GM08714 (cell line): Measurements from ENCODE around the gene SPG7.
"Not testable (repeated sequence)": the region's sequence is repeated elsewhere in the genome, so short reads cannot be mapped to it uniquely, and the experiment has no call there.

Experiments used
- H3K4me3 ChIP-seq: fragments of 200-500 bp; sonication (Bioruptor generic); 2 replicates; pipeline ENCODE4 v1.5.1; 2014; ENCODE audit warnings: mild to moderate bottlenecking, low read length, inconsistent platforms
- ZNF274 ChIP-seq: IDR thresholded peaks from 2 replicates; pipeline ENCODE4 v1.6.1; 2012; ENCODE audit warnings: mild to moderate bottlenecking, low read depth, low read length

The SPG7 gene

DNA sequence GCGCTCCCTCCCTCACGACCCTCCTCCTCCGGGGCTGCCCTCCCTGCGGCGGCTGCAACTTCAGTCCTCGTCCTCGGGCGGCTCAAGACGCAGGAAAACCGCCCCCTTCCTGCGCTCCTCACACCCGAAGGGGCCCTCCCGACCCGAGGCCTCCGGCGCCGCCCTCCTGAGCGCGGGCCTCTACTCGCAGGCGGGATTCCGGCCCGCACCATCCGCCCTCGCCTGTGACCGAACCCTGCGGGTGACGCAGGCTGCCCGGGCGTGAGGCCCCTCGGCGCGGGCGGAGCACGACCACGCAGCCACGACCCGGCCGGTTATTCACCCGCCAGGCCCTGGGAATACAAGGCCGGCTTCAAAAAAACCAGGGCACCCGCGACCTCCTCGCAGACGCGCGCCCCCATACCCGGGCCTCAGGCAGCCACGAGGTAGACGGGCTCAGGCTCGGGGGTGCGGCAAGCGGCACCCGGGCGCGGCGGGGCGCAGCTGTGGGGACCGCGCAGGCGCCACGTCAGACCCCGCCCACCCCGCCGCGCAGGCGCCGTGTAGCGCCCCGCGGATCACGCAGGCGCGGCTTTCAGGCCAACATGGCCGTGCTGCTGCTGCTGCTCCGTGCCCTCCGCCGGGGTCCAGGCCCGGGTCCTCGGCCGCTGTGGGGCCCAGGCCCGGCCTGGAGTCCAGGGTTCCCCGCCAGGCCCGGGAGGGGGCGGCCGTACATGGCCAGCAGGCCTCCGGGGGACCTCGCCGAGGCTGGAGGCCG lies at the start of gene SPG7:
TSS of gene SPG7 (plus strand) at position 570 of the 757 bp plus-strand sequence. CDS start at position 585, 15 bp downstream.
- H3K4me3 ChIP-seq: peak within 1 kb of the TSS; percentile 88
- no peak for TF ChIP-seq ZNF274

DNA sequence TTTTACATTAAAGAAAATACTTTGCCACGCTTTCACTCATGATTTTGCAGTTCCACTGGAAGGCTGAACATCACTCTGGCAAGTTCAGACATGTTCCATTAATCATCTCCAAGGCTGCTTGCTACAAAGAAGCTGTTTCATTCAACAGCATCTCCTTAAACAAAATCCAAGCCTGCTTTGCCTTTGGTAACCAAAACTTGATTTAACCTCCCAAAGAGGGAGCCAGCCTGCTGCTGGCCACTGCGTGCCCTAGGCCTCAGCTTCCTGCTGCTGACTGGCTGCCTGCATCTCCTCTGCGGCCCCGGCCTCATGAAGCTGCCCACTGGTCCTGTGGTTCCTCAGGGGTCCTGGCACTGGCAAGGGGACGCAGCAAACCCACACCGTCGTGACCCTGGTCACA lies 49.7 kb upstream of the SPG7 start:
- no peak for TF ChIP-seq ZNF274
- no peak overlapping the region for H3K4me3 ChIP-seq

DNA sequence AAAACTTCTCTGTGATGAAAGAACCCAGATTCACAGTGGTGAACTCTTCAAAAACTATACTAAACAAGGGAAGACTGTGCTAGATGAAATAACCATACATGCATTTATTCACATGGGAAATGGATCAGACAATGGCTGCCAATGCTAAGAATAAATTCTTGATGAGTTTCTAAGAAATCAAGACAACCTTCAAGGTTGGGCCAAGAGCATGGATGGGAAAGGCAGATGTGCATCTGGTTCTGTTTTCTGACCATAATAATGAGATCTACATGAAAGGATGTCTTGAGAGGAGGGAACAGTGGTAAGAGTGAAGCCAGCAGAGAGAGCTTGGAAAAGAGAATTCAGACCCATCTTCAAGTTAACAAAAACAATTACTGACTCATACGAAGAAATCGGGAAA lies 49.2 kb upstream of the SPG7 start:
- no peak for TF ChIP-seq ZNF274
- H3K4me3 ChIP-seq: no peak overlapping the region

DNA sequence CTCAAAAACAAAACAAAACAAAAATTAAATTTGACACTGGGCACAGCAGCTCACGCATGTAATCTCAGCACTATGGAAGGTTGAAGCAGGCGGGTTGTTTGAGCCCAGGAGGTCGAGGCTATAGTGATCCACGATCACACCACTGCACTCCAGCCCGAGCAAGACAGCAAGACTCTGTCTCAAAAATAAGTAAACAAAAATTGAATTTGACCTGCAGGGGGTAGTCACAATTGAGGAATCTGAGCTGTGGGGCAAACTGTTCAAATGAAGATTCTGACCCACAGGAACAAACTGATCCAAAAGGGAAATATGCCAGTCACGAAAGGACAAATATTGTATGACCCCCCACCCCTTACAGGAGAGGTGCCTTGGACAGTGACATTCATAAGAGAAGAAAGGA lies 47.6 kb upstream of the SPG7 start:
- H3K4me3 ChIP-seq: no peak overlapping the region
- TF ChIP-seq ZNF274: no peak

DNA sequence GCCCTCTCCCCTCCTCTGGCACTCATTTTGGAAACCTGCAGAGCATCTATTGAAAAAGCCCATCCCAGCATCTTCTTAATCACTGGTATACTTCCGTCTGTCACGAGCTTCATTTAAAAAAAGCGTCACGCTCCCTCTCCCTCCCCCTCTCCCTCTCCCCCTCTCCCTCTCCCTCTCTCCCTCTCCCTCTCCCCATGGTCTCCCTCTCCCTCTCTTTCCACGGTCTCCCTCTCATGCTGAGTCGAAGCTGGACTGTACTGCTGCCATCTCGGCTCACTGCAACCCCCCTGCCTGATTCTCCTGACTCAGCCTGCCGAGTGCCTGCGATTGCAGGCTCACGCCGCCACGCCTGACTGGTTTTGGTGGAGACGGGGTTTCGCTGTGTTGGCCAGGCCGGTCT lies 46.3 kb upstream of the SPG7 start:
- H3K4me3 ChIP-seq: not testable (repeated sequence)

DNA sequence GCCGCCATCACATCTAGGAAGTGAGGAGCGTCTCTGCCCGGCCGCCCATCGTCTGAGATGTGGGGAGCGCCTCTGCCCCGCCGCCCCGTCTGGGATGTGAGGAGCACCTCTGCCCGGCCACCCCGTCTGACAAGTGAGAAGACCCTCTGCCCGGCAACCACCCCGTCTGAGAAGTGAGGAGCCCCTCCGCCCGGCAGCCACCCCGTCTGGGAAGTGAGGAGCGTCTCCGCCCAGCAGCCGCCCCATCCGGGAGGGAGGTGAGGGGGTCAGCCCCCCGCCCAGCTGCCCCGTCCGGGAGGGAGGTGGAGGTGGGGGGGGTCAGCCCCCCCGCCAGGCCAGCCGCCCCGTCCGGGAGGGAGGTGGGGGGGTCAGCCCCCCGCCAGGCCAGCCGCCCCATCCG lies 45.6 kb upstream of the SPG7 start:
- H3K4me3 ChIP-seq: not testable (repeated sequence)

DNA sequence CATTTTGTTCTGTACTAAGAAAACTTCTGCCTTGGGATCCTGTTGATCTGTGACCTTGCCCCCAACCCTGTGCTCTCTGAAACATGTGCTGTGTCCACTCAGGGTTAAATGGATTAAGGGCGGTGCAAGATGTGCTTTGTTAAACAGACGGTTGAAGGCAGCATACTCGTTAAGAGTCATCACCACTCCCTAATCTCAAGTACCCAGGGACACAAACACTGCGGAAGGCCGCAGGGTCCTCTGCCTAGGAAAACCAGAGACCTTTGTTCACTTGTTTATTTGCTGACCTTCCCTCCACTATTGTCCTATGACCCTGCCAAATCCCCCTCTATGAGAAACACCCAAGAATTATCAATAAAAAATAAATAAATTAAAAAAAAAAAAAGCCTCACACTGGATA lies 44.9 kb upstream of the SPG7 start:
- H3K4me3 ChIP-seq: not testable (repeated sequence)

DNA sequence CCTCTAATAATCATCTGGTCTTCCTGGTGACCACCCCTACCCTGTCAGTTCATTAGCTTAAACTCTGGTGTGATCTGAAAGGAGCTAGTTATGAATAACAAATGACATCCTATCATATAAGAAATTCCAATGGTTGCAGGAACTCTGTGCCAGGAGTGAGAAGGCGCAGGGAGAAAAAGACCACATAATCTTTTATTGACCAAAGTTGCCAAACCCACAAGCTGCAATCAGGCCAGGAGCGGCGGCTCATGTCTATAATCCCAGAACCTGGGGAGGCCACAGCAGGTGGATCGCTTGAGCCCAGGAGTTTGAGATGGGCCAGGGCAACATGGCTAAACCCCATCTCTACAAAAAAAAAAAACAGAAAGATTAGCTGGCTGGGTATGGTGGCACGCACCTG lies 41.3 kb upstream of the SPG7 start:
- TF ChIP-seq ZNF274: no peak
- no peak overlapping the region for H3K4me3 ChIP-seq

DNA sequence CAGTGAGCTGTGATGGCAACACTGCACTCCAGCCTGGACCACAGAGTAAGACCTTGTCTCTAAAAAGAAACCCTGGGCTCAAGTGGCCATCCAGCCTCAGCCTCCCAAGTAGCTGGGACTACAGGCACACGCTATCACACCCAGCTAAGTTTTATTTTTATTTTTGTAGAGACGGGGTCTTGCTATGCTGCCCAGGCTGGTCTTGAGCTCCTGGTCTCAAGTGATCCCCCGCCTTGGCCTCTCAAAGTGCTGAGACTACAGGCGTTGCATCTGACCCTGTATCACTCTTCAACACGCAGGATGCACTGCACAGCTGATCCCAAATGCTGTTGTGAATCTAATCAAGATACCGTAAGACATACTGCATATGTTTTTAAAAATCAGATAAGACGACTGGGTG lies 40.8 kb upstream of the SPG7 start:
- no peak for TF ChIP-seq ZNF274
- no peak overlapping the region for H3K4me3 ChIP-seq

DNA sequence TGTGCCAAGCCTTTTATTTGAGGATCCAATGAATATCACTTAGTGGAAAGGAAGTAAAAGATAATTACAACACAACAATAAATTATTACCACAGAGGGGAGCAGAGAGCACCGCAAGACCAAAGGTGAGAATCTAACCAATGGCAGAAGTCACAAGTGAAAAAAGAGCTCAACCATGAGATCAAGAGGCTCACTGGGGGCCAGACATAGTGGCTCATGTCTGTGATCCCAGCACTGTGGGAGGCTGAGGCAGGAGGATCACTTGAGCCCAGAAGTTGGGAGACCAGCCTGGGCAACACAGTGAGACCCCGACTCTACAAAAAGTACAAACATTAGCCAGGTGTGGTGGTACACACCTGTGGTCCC lies 35.5 kb upstream of the SPG7 start:
- no peak overlapping the region for H3K4me3 ChIP-seq
- TF ChIP-seq ZNF274: no peak

DNA sequence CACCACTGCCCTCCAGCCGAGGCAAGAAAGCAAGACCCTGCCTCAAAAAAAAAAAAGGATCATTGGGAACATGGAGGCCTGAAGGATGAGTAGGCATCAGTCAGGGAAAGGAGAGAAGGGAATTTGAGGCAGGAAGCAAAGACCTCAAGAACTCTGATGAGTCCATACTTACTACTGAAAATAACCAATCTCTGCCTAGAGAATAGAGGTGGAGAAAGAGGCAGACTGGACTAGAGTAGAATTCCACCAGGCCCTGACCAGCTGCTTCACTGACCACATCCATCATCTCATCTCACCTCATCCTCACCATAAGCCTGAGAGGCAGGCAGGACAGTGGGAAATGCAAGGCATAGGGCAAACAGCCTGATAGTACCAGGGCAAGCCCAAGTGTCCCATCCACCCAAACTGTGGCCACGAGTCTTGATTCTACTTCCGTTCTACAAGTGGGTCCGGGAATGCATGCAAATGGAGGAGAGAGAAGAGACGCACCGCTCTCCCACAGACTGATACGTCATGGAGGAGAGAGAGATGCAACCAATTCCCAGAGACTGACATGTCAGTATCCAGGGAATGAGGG lies 35.0 kb upstream of the SPG7 start:
- no peak for TF ChIP-seq ZNF274
- H3K4me3 ChIP-seq: no peak overlapping the region

DNA sequence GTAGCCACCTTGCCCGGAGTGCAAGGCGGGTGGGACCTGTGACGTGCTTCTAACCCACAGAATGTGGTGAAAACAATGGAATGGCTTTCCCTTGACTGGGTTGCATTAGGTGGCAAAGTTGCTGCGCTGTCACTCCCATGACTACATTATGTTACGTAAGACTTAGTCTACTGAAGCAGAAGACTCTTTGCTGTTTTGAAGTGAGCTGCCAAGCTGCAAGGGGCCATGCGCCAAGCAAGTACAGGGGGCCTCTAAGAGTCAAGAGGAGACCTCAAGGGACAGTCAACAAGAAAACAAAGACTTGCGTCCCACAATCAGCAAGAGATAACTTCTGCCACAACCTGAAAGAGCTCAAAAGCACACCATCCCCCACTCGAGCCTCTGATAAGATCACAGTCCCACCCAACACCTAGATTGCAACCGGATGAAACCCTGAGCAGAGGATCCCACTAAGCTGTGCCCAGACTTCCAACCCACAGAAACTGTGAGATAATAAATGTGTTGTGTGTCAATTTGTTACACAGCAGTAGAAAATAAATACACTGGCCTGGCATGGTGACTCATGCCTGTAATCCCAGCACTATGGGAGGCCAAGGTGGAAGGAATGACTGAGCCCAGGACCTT lies 34.3 kb upstream of the SPG7 start:
- TF ChIP-seq ZNF274: no peak
- no peak overlapping the region for H3K4me3 ChIP-seq

DNA sequence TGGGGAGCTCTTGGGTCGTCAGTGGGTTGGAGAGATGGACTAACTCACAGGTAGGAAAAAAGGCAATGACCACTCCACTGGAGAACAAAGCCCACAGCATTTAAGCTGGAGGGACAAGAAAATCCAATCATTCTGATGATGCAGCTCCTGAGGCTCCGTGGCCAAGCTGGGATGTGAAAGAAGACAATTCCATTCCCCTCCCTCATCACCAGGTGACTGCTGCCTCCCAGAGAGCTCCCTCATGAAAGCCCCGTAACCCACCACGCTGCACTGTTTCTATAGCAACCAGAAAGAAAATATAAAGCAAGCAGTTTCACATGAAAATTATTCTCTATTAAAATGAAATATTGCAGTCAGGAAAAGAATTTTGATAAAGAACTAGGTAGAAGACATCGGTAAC lies 33.1 kb upstream of the SPG7 start:
- H3K4me3 ChIP-seq: no peak overlapping the region
- no peak for TF ChIP-seq ZNF274

DNA sequence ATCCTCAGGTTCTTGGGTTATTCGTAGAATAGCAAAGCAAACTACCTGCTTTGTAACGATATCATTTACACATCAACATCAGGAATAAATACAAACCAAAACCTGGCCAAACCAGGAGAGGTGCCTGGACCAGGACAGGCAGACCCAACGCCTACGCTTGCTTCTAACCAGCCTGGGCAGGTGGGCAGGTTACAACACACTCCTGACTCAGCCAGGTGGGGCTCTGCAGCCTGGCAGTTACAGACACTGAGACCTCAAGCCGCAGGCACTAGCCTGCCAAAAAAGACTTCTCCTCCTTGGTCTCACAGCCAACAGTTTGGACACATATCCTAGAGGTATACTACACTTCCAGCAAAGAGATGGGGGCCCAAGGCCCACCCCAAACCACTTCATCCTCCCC lies 31.8 kb upstream of the SPG7 start:
- H3K4me3 ChIP-seq: peak overlapping the region; percentile 6; the same call in 1 of the 2 replicates

DNA sequence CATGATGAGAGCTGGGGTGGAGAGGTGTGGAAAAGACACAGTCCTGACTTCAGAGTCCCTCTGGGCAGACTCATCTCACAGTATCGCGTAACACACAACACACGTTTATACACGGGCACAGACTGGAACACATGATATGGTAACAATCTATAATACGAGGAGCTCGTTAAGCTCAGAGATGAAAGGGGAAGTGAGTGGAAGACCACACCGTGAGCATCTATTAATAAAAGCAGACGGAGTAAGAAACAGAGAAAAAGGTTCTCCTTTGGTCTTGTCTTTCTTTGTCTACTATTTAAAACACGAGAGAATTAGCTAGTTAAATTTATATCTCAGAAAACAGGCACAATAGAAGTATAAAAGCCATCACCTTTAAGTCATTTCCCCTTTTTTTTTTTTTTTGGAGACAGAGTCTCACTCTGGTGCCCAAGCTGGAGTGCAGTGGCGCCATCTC lies 31.4 kb upstream of the SPG7 start:
- TF ChIP-seq ZNF274: no peak
- peak overlapping the region; percentile 14; the same call in 1 of the 2 replicates for H3K4me3 ChIP-seq

More for the DNA sequence above, 31.8 kb upstream of the SPG7 start:
- TF ChIP-seq ZNF274: no peak
